NB4 (cell line): ENCODE results near the gene CHST9.
"Not testable (repeated sequence)": the region's sequence is repeated elsewhere in the genome, so short reads cannot be mapped to it uniquely, and the experiment has no call there.

Experiments
- DNase-seq: peaks from one replicate; pipeline ENCODE4 v3.0.0; 2010; ENCODE audit warnings: low read depth
- H3K4me3 ChIP-seq: one replicate; pipeline ENCODE4 v1.5.1; 2011; ENCODE audit warnings: mild to moderate bottlenecking, low read depth, low read length, moderate library complexity
- CTCF ChIP-seq: IDR thresholded peaks from one replicate; pipeline ENCODE4 v1.5.1; 2012; ENCODE audit warnings: low read depth, low read length
- MYC ChIP-seq: IDR thresholded peaks from 2 replicates; pipeline ENCODE4 v1.6.1; 2011; ENCODE audit warnings: low read depth, low read length
- POLR2A ChIP-seq: IDR thresholded peaks from 2 replicates; pipeline ENCODE4 v1.6.1; 2011; ENCODE audit warnings: mild to moderate bottlenecking; ENCODE audit not compliant: insufficient read length; ENCODE audit errors: extremely low read depth
- TF ChIP-seq, protein P1 (sequence below): IDR thresholded peaks from 2 replicates; pipeline ENCODE4 v1.6.1; 2011; ENCODE audit warnings: low read depth, low read length

The CHST9 gene

GRCh38 chr18:27104743-27105142, 80.4 kb downstream of the CHST9 start:
- H3K4me3 ChIP-seq: no peak overlapping the region
- DNase-seq: no peak
- TF ChIP-seq, protein P1, sequence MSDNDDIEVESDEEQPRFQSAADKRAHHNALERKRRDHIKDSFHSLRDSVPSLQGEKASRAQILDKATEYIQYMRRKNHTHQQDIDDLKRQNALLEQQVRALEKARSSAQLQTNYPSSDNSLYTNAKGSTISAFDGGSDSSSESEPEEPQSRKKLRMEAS: no peak
- TF ChIP-seq CTCF: no peak
- no peak for TF ChIP-seq MYC
- TF ChIP-seq POLR2A: no peak

DNA sequence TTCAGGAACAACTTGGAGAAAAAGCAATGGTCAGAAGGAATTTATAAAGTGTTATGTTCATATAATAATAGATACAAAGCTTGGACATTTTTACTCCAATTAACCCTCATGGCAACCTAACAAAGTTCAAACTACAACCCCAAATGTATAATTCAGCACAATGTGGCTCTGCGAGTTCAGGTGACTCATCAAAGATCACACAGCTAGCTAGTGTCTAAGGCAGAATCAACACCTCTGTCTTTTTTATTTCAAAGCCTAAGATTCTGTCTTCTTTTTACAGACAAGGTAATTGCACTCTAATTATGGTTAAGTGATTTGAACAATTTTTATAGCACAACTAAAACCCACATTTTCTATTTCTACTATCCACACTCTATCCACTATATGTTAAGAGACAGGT, 90.5 kb downstream of the CHST9 start:
- no peak overlapping the region for H3K4me3 ChIP-seq
- DNase-seq: no peak
- TF ChIP-seq, protein P1: no peak
- TF ChIP-seq MYC (no peak), POLR2A (no peak), CTCF (no peak)

DNA sequence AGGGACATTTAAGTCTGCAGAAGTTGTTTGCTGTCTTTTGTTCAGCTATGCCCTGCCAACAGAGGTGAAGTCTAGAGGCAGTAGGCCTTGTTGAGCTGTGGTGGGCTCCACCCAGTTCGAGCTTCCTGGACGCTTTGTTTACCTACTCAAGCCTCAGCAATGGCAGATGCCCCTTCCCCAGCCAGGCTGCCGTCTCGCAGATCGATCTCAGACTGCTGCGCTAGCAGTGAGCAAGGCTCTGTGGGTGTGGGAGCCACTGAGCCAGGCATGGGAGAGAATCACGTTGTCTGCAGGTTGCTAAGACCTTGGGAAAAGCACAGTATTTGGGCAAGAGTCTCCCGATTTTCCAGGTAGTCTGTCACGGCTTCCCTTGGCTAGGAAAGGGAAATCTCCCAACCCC, 91.8 kb downstream of the CHST9 start:
- not testable (repeated sequence) for DNase-seq, H3K4me3 ChIP-seq

DNA sequence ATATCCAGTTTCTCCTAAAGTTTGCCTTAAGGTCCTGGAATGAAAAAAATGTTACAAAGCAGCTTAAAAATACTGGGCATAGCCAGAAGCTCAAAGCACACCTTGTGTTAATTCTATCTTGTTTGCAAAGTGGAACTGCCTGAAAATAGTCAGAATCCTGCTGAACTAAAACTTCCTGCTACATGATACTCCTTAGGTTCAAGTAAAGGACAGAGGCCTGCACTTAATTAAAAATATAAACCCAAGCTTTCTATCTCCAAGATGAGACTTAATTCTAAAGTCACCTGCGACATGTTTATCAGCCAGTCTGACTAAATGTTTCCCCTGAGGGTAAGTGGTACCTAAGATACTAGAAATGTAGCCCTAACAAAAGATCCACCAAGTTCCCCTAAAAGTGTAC, 103.4 kb downstream of the CHST9 start:
- no peak for TF ChIP-seq CTCF
- no peak for TF ChIP-seq MYC
- no peak for TF ChIP-seq POLR2A
- TF ChIP-seq, protein P1: no peak
- DNase-seq: no peak

GRCh38 chr18:27075828-27076227, 109.3 kb downstream of the CHST9 start:
- H3K4me3 ChIP-seq: no peak overlapping the region
- TF ChIP-seq POLR2A (no peak), CTCF (no peak), MYC (no peak)
- TF ChIP-seq, protein P1: no peak
- no peak for DNase-seq

More for the DNA sequence above, 103.4 kb downstream of the CHST9 start:
- no peak overlapping the region for H3K4me3 ChIP-seq

DNA sequence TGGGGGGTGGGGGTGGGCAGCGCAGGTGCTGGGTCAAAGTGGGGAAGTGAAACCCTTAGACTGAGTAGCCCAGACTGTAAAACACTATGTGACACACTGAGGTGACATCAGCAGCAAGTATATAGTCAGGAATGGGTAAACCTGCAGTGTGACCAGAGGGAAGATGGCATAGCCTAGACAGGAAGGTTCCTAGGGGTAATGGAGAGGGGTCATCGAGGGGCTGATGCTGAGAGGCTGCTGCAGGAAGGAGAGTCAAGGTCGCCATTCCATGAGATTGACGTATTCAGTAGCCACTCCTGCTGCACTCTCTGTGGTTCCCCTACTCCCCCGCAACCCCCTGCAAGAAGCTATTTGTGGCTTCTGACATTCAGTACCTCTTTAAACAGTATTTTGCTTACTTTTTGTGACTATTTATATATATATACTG, 111.7 kb downstream of the CHST9 start:
- DNase-seq: no peak
- TF ChIP-seq, protein P1: no peak
- TF ChIP-seq CTCF (no peak), MYC (no peak), POLR2A (no peak)
- H3K4me3 ChIP-seq: no peak overlapping the region
